HG03521 (cell line): Measurements from ENCODE around the gene CMSS1.
A peak's percentile ranks its signal among the peaks of the same experiment; 100 is the strongest.
"Not testable (repeated sequence)": the region's sequence is repeated elsewhere in the genome, so short reads cannot be mapped to it uniquely, and the experiment has no call there.

ENCODE experiments used
- ATAC-seq: cut with Tn5 transposase; IDR thresholded peaks from one replicate; pipeline ENCODE4 v1.9.1; 2021; ENCODE audit warnings: mild to moderate bottlenecking, moderate library complexity; ENCODE audit not compliant: unreplicated experiment

CMSS1 gene

DNA sequence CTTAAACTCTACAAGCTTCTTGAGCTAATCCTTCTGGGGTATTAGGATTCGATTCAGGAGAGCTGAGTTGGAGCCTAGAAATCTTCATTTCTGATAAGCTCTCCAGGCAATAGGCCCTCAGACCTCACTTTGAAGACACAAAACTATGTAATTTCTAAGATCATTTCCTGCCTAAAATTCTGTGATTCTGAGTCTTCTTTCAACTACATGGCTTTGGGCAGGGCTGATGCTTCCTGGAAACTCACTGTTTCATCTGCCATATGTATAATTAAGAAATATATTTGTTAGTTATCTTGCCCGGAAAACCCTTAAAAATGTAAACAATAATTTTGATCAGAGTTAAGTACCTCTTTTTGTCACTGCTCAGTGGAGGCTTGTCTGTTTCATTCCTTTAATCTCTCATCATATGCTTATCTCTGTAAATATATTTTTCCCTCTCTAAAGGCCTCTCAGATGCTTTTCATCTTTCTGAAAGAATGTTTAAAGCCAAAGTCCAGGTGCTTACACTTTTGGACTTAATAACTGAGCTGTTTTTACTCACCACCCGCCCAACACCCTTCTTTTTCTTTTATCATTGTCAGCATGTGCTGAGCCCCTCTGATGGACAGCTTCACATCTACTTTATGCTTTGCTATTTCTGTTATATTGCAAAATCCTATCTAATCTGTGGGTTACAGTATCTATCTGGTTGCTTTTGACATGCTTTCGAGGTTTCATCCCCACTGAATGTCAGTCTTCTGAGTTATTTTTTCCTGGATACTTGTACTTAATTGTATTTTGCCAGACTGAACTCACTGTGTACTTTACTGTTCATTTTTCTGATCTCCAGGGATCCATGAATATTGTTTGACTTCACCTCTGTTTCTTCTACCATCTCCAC is 258.4 kb downstream of the CMSS1 start:
- ATAC-seq: no peak

DNA sequence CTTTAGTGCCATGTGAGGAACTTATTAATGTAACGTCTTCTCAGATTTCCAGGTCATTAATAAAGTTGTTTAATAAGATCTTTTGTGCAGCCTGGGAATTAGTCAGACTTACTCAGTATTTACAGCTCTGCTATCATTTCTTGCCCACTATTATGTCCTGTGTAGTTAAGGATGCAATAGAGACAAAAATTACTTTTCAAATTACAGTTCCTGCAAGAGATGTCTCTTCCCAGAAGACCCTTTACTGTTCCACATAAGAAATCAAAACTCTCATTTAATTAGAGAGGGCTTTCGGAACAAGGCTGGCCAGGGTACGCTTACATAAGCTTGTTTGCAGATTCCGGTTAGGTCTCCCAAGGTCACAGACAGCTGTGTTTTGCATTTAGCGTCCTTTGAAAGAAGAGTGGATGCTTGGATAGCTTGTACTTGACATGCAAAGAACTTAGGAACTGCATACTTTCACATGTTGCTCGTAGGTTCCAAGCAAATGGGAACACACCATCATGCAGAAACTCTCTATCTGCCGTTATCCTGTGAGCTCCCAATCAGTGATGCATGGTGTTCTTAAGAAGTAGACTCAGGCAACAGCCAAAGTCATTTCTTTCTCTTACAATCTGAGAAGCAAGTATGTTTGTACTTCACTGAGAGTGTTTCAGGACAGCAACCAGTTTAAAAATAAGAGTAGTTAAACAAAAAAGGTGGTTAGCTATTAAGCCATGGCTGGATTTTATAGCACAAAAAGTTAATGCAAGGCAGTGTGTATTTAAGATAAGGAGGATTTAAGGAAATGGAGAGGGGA is 259.3 kb downstream of the CMSS1 start:
- ATAC-seq: no peak

DNA sequence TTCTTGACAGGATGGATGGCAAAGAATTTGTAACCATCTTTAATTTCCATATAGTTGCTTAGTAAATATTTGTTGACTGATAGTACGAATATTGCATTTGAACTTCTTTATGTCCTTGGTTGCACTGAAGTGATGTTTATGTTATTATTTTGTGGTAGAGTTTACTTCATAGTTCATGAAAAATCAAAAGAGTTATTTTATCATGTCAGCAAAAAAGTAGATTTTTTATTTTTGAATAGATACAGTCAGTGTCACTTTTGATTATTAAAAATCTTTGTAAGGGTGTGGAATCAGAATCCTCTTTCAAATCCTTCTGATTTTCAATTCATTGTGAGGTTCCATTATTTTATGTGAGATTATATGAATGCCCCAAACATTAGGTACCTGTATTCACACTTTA is 261.7 kb downstream of the CMSS1 start:
- ATAC-seq: no peak

DNA sequence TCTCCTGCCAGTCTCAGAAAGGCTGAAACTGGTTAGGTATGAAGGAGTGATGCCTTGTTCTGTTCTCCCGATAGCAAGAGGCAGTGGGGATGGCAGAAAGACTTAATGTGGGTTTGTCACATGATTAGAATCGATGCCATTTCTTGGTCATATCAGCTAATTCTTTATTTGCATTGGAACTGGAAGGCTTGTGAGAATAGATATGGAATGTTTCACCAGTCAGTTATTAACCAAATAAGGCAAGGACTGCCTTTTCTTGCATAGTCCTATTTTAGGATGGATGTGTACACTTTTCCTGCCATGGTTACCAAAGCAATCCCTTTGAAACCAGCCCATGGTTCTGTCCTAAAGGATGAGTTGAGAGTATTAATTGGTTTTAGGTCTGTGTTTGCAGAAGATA is 262.9 kb downstream of the CMSS1 start:
- ATAC-seq: no peak

DNA sequence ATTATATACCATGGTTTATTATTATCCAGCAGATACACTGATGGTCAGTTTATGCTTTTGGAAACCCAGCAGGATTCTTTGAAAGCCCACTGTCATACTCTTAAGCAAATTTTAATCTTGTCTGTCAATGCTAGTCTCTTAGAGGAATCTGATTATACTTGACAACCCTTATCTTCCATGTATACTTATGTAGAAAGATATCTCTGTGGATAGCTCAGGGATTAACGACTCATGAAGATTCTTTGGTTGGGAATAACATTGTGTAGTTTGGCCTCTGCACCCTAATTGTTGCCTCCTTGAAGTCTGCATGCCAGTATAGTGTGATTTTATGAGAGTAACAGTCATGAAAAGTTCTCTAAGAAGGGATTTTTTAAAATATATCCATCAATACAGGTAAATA is 263.6 kb downstream of the CMSS1 start:
- ATAC-seq: no peak

DNA sequence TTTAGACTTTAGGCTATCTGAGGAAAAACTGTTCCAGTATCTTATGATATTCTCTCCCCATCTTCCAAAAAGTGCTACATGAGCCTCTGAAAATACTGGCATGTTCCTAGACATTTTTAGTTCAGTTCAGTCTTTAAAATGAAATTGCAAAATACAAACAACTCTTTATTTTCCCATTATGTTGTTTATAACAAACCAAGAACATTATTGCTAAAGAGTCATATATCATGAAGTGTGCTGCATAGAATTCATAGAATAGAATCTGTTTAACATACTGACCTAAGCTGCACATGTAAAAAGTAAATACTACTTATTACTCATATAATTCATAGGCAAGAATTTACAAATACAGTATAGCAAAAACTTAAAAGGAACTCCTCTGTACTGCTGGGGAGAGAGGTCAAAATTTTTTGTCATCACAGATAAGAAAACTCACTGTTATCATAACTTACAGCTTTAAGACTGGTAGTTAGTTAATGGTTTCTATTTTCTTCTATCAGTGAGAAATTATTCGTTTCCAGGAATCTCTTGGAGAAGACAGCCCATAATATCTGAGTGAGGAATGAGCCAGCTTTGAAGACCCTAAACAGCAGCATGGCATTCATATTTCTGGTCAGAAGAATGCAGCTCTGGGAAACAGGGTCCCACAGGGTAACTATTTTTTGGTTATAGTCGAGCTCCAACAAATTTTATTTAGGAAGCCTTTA is 264.5 kb downstream of the CMSS1 start:
- no peak for ATAC-seq

DNA sequence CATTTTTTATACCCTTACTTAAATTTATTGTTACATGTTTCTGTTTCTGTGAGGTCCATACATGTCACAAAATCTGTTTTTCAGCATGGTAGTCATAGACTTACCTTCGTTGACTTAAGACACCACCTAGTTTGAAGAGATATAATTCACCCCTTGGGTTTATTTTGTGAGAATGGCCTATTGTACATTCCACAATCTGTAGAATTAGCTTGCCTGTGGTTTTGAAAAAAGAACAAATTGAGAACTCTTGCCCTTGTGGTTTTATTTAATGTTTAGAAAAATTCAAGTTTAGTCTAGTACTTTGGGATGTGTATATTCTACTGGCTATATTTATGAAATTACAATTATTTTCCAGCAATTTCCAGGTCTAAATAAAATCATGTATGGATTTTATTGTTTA is 265.1 kb downstream of the CMSS1 start:
- ATAC-seq: no peak

DNA sequence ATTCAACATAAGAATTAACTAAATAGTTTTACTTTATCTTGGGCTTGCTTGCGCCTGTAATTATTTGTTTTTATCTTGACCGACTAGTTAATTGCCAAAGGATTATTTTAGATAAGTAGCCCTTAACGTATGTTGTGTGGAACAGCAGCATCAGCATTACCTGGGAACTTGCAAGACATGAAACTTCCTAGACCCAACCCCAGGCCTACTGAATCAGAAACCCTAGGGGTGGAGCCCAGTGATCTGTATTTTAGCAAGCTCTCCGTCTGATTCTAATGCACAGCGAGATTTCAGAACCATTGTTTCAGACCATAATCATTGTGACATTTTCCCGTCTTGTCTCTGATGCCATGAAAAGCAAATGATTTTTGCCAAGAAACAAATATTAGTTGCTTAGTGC is 265.5 kb downstream of the CMSS1 start:
- no peak for ATAC-seq

DNA sequence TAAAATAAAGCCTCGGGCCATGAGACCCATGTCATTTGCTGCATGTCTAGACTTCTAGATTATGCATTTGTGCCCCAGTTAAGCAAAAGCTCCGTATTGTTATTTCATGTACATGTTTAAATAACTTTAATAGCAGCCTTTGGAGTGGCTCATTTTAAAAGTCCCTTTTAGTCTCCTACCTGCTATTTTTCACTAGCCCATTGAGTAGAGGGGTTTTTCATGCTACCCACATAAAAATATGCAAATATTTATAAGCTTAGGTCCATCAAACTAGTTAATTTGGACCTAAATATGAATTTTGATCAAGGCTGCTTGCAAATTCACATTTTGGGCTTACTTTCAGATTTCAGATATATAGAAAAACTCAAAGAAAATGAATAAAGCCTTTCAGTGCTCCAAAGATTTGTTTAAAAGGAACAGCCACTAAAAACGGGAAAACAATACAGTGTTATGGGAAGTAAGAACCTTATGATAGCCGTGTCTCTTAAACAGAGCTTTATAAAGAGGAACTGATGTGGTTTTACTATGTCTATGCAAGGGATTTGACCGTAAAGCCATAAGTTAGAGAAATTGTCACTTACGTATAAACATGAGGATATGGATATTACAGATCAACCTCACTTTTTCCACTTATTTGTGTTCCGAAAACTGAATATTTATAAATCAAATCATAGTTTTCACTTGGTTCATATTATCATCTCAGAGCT is 266.6 kb downstream of the CMSS1 start:
- ATAC-seq: no peak

DNA sequence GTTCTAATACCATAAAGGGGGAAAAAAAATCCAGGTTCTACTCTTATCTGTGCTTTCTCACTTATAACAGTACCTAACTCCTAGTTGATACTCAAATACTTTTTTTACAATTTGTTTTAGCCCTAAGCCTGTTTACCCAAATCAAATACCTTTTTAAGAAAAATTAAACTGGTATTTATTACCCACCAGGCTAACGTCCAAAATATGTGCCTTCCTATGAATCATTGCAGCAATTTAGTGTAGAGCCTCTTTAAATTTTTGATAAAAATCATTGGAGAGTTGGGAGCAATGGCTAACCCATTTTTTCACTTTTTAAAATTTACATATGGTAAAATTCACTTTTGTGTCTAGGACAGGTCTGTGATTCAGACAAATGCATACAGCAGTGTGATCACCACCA is 268.7 kb downstream of the CMSS1 start:
- ATAC-seq: no peak

DNA sequence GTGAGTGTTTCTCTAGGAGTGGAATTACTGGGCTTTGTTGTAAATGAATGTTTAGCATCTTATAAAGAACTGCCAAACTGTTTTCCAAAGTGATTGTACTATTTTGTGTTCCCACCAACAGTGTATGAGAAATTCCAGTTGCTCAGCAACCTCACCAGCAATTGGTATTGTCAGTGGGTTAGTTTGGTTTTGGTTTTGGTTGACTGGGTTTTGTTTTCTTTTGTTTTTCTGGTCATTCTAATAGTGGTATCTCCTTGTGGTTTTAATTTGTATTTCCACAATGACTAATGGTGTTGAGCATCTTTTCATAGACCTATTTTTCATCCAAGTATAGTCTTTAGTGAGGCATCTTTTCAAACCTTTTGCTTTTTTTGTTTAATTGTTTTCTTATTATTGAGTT is 269.5 kb downstream of the CMSS1 start:
- ATAC-seq: peak; percentile 79

DNA sequence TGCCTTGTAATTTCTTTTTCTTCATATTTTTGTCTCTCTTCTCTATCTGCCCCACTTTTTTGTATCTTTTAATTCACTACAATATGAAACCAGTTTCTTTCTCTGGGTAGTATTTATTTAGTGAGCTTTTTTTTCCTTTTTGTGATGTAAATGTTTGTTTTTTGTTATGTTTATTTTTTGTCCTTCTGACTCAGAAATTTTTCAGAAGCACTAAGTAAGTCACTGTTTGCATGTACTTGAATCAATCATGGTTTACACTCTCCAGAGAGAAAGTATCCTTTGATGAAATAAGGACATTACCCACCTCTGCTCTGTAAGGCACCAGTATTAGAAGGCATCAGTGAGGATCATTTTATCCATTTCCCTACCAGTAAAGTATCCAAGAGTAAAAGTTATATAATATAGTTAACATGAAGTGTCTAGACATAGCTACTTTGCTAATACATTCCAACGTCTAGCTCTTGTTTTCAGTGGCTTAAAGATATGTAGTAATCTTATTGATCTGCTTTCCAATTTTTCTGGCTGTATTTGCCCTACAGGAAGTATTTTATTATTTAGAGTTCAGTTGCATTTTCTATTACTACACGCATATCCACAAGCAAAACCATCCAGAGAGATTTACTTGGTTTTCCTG is 271.2 kb downstream of the CMSS1 start:
- no peak for ATAC-seq

DNA sequence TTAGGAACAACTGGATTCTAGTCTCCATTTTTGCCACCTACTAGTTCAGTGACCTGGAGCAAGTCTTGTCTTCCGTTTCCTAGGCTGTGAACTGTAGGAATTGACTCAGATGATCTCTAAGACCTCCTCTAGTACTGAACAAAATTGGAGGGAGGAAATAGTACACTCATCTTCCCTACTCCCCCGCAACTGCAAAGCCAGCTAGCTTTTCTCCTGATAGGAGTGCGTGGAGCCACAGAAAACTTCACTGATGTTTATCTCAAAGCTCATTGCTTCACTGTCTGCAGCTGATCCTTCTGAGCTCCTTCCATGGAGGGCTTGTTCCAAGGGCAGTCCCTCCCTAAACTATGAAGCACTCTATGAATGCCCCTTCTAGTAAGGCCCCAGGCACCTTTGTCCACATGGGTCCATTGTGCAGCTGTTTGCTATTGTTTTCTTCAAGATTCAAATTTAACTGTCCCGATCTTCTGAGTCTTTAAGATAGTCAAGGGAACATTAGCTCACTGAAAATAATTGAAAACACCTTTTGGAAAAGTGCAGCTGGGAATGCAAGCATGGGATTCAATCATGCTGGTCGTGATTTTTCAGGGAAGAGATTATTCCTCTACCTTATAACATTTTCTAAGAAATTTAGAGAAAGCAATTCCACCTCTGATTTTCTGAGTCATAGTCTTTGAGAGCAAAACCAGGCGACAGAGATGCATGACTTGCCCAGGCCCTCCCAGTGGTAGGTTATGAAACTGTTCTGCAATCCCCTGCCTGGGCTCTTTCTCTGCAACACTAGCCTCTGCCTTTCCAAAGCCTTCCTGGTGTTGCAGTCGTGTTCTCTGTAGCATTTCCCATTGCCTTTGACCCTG is 272.4 kb downstream of the CMSS1 start:
- peak; percentile 68 for ATAC-seq

DNA sequence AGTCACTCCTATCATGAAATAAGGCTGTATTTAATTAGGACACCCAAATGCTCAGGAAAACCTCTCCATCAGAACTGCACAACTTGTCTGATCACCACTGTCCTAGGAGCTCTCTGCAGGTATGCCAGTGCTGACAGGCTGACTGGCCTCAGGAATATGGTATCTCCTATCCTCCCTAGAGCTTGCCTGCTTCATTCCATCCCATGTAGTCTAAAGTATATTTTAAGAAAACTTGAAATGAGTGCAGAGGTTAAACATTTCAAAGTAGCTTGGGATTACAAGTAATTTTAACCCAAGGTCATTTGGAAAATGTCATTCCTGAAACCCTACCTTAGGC is 273.0 kb downstream of the CMSS1 start:
- no peak for ATAC-seq

DNA sequence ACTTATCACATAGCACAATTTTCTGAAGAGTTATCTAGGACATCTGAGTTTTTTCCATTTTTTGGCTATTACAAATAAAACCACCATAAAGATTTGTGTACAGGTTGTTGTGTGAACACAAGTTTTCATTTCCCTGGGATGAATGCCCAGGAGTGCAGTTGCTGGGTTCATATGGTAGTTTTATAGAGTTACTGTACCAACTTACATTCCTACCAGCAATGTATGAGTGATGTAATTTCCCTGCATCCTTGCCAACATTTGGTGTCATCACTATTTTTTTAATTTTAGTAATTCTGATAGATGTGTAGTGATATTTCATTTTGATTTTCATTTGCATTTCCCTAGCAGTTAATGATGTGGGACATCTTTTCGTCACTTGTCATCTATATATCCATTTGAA is 276.2 kb downstream of the CMSS1 start:
- no peak for ATAC-seq

DNA sequence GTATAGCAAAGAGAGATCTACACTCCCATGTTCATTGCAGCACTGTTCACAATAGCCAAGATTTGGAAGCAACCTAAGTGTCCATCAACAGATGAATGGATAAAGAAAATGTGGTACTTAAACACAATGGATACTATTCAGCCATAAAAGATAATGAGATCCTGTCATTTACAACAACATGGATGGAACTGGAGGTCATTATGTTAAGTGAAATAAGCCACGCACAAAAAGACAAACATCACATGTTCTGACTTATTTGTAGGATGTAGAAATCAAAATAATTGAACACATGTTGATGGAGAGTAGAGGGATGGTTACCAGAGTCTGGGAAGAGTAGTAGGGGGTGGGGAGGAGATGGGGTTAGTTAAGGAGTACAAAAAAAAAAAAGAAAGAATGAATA is 278.6 kb downstream of the CMSS1 start:
- not testable (repeated sequence) for ATAC-seq

DNA sequence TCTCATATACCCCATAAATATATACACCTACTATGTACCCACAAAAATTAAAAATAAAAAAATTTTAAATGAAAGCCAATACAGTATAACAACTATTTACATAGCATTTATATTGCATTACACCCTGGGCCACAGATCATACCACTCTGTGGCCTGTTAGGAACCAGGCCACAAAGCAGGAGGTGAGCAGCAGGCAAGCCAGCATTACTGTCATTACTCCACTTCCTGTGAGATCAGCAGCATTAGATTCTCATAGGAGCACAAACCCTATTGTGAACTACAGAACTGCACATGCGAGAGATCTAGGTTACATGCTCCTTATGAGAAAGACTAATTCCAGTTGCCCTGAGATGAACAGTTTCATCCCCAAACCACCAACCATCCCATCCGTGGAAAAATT is 279.2 kb downstream of the CMSS1 start:
- no peak for ATAC-seq

DNA sequence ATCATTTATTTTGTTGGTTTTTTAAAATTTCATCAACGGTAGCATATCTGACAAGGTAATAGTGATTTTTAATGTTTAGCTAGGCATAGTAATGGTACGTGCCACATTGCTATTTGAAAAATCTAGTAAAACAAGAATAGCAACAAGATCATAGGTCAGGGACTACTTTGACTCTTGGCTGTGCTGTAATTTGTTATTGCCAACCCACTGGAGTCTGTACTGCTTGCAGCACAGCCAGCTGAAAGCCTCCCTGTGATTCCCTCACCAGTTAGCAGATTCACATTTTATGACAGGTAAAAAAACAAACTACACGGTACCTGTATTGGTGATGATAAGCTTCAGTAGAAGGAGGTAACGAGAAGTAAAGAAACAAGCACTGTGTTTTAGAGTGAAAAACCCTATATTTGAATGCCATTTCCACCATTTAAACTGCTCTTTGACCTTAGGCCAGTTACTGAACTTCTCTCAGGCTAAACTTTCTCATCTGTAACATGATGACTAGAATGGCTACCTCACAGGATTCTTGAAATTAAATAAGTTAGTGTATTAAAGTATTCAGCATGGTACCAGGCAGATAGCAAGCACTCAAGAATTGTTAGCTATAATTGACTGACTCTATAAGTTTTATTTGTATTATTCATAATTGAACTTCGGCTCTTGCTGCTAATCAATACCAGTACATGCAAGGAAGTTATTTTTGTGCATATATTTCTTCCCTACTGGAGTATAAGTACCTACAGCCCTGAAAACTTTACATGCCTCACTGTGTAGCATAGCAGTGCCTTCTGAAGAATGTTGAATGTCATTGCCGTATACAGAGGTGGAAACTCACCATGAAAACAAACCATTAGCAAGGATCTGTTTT is 280.5 kb downstream of the CMSS1 start:
- no peak for ATAC-seq

DNA sequence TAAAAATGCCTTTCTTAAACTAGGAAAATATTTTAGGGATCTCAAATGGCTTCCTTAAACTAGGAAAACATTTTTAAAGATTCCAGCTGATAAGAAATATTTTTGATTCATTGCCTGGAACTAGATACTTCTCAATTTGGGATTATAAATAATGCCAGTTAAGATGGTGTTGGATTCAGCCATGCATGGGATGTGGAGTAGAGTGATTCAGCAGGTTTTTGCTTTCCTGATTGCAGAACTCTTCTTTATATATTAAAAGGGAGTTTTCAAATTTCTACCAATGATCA is 281.1 kb downstream of the CMSS1 start:
- ATAC-seq: no peak
